ENCODE measurements around the gene LRP1B.
"Not testable (repeated sequence)": the region's sequence is repeated elsewhere in the genome, so short reads cannot be mapped to it uniquely, and the experiment has no call there.

Gene LRP1B

GRCh38 chr2:141187075-141187439, 943.8 kb downstream of the LRP1B start:
- H3K4me3 ChIP-seq (ENCODE audit: low read length) = no peak overlapping the region
- no peak for TF ChIP-seq ZNF274 (IDR thresholded peaks at IDR 0.05; ENCODE audit: low read depth, low read length)

- TF ChIP-seq ZNF274 (IDR thresholded peaks at IDR 0.05; ENCODE audit: low read depth, low read length) = no peak
- no peak overlapping the region for H3K4me3 ChIP-seq (ENCODE audit: low read length)
Measured at GRCh38 chr2:141186413-141187074, 944.3 kb downstream of the LRP1B start.

- H3K4me3 ChIP-seq (ENCODE audit: low read length) = no peak overlapping the region
- no peak for TF ChIP-seq ZNF274 (IDR thresholded peaks at IDR 0.05; ENCODE audit: low read depth, low read length)
Measured at GRCh38 chr2:141182246-141182645, 948.6 kb downstream of the LRP1B start.

- not testable (repeated sequence) for H3K4me3 ChIP-seq (ENCODE audit: low read length)
Measured at GRCh38 chr2:141169117-141169516, 961.7 kb downstream of the LRP1B start.

- H3K4me3 ChIP-seq (ENCODE audit: low read length) = no peak overlapping the region
- no peak for TF ChIP-seq ZNF274 (IDR thresholded peaks at IDR 0.05; ENCODE audit: low read depth, low read length)
Measured at GRCh38 chr2:141162314-141162713, 968.5 kb downstream of the LRP1B start.

- no peak for TF ChIP-seq ZNF274 (IDR thresholded peaks at IDR 0.05; ENCODE audit: low read depth, low read length)
Measured at GRCh38 chr2:141151611-141152286, 979.1 kb downstream of the LRP1B start.

GRCh38 chr2:141142025-141142424, 988.8 kb downstream of the LRP1B start:
- no peak for TF ChIP-seq ZNF274 (IDR thresholded peaks at IDR 0.05; ENCODE audit: low read depth, low read length)
- no peak overlapping the region for H3K4me3 ChIP-seq (ENCODE audit: low read length)

More at GRCh38 chr2:141151611-141152286, 979.1 kb downstream of the LRP1B start:
- no peak overlapping the region for H3K4me3 ChIP-seq (ENCODE audit: low read length)

- TF ChIP-seq ZNF274 (IDR thresholded peaks at IDR 0.05; ENCODE audit: low read depth, low read length) = no peak
- H3K4me3 ChIP-seq (ENCODE audit: low read length) = no peak overlapping the region
Measured at GRCh38 chr2:141137122-141137693, 993.6 kb downstream of the LRP1B start.

GRCh38 chr2:141133883-141134282, 996.9 kb downstream of the LRP1B start:
- TF ChIP-seq ZNF274 (IDR thresholded peaks at IDR 0.05; ENCODE audit: low read depth, low read length) = no peak
- no peak overlapping the region for H3K4me3 ChIP-seq (ENCODE audit: low read length)

GRCh38 chr2:141125432-141125831, 1005.4 kb downstream of the LRP1B start:
- TF ChIP-seq ZNF274 (IDR thresholded peaks at IDR 0.05; ENCODE audit: low read depth, low read length) = no peak
- H3K4me3 ChIP-seq (ENCODE audit: low read length) = no peak overlapping the region

- TF ChIP-seq ZNF274 (IDR thresholded peaks at IDR 0.05; ENCODE audit: low read depth, low read length) = no peak
- no peak overlapping the region for H3K4me3 ChIP-seq (ENCODE audit: low read length)
Measured at GRCh38 chr2:141118836-141119235, 1012.0 kb downstream of the LRP1B start.

- H3K4me3 ChIP-seq (ENCODE audit: low read length) = no peak overlapping the region
- no peak for TF ChIP-seq ZNF274 (IDR thresholded peaks at IDR 0.05; ENCODE audit: low read depth, low read length)
Measured at GRCh38 chr2:141113301-141113700, 1017.5 kb downstream of the LRP1B start.

- no peak for TF ChIP-seq ZNF274 (IDR thresholded peaks at IDR 0.05; ENCODE audit: low read depth, low read length)
- H3K4me3 ChIP-seq (ENCODE audit: low read length) = no peak overlapping the region
Measured at GRCh38 chr2:141109633-141110032, 1021.2 kb downstream of the LRP1B start.

- no peak overlapping the region for H3K4me3 ChIP-seq (ENCODE audit: low read length)
- no peak for TF ChIP-seq ZNF274 (IDR thresholded peaks at IDR 0.05; ENCODE audit: low read depth, low read length)
Measured at GRCh38 chr2:141105763-141106162, 1025.1 kb downstream of the LRP1B start.

GRCh38 chr2:141103216-141103615, 1027.6 kb downstream of the LRP1B start:
- no peak for TF ChIP-seq ZNF274 (IDR thresholded peaks at IDR 0.05; ENCODE audit: low read depth, low read length)

More at GRCh38 chr2:141103216-141103615, 1027.6 kb downstream of the LRP1B start:
- H3K4me3 ChIP-seq (ENCODE audit: low read length) = no peak overlapping the region

Measured in GM08714 (cell line).